Non-pigmented ciliary epithelial cell (primary cell): ENCODE data around the gene IL23A.
A peak's percentile ranks its signal among the peaks of the same experiment; 100 is the strongest.
"Not testable (repeated sequence)": the region's sequence is repeated elsewhere in the genome, so short reads cannot be mapped to it uniquely, and the experiment has no call there.

Experiments used
- DNase-seq: peaks from one replicate; pipeline ENCODE4 v3.0.0-alpha.2; 2010; ENCODE audit warnings: low read depth

The IL23A gene

DNA sequence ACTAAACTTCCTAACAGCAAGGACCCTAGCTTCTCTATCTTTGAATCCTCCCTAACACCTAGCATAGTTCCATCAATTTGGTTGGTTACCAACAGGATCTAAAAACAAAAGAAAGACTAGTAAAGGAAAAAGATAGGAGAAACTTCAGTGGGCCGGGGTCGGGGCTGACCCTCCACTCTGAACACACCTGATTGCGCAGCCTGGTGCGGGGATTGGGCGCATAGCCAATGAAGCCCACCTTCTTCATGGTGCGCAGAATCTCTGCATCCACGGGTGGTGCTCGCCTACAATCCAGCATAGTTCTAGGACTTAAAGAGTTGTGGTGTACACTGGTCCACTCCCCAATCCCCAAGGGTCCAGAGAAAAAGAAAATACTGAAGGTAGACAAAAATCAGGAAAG lies 12.6 kb upstream of the IL23A start:
- no peak for DNase-seq

DNA sequence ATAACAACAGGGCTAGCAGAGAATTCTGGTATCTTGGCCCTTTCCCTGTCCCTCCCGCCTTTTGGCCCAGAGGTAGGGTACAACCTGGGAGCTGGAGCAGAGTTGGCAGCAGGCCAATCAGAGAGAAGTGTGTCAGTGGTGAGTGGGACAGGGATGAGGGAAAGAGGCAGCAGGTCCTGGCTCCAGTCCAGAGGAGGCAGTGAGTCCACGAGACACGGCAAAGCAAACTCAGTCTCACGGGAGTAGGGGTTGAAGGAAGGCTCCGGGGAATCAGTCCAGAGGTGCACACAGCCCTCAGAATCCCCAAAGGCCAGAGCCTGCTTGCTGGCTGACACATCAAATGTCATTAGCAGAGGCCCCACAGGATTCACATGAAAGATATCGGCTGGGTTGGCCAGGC lies 12.2 kb upstream of the IL23A start:
- no peak for DNase-seq

DNA sequence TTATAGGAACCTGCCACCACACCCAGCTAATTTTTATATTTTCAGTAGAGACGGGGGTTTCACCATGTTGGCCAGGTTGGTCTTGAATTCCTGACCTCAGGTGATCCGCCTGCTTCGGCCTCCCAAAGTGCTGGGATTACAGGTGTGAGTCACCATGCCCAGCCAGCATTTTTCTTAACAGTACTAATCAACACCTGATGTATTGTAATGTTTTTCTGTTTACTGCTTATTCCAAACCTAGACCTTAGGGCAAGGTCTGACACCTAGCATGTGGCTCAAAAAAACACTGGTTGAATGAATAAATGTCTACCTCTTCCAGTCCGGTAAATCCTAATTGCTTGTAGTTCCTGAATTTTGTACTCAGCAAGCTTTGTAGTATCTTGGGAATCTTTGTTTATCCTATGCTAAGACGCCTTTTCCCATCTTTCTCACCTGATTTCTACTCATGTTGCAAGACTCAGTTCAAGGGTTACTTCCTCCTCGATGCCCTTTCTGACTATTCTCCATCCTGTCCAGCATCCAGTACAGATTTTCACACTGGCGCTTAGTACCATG lies 7.7 kb upstream of the IL23A start:
- no peak for DNase-seq

GRCh38 chr12:56332512-56333196 lies 6.0 kb upstream of the IL23A start:
- DNase-seq: no peak

DNA sequence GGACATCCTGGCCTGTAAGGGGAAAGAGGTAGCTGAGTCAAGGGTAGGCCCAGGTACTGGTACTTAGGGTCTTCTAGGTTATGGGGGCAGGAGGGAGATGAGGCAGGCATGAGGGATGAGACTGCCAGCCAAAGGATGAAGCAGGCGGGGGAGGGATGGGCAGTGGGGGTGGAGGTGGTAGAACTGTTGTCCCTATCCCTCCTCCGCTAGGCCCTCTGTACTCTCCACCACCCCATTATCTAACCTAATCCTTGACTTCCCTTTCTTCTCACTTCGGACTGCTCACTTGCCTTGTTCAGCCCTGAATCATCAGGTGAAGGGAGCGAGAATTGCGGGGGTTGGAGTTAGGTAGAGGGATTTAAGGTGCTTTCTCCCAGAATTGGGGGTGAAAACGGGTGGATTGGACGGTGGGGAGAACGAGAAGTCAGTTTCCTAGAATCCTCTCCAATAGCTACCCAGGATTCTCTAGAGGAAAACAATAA lies 5.4 kb upstream of the IL23A start:
- no peak for DNase-seq

DNA sequence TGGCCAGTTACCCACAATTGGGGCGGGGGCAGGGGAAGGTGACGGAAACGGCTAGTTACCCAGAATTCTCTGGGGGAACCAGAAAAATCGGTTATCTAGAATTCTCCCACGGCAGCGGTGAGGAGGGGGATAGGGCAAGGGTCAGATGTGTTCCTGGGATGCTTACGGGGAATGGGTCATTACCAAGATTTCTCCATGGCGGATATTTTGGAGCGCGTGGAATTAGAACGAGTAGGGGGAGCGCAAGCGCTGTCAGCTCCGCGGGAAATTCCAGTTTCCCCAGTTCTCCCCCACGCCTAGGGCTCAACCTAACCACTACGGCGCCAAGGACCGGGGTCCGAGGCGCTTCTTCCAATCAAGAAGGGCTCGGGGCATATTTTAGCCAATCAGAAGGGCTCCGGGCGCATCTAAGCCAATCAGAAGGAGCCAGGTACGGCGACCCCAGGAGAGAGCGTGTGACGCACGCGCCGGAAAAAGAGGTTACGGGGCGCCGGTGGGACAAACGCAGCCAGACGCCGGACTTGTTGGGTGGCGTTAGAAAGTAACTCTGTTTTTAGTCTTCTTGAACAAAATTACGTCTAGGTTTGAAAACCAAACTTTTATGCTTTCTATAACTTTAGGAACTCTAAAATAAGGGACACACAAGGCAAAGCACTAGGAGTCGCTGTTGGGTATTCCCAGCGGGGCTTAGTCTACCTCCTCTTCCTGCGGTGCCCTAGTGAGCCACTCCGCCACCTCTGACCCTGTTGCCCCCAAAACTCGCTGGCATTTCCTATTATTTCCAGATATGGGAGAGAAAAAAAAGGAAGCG lies 4.8 kb upstream of the IL23A start, which contains the start of gene PAN2:
TSS of gene PAN2 (minus strand) at position 322 of the 811 bp plus-strand sequence. CDS start 906 bp downstream, outside the sequence.
- DNase-seq: peak; percentile 90

- DNase-seq: no peak
These were observed 4.2 kb upstream of the IL23A start for GRCh38 chr12:56334490-56334793.

DNA sequence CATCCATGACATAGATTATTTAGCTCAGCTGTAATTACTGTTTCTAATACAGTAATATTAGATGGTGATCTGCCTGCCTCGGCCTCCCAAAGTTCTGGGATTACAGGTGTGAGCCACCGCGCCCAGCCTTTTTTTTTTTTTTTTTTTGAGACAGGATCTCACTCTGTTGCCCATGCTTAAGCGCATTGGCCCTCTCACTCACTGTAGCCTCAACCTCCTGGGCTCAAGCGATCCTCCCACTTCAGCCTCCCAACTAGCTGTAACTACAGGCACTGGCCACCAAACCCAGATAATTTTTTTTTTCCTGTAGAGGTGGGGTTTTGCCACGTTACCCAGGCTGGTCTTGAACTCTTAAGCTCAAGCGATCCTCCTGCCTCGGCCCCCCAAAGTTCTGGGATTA lies 3.2 kb upstream of the IL23A start:
- DNase-seq: not testable (repeated sequence)

DNA sequence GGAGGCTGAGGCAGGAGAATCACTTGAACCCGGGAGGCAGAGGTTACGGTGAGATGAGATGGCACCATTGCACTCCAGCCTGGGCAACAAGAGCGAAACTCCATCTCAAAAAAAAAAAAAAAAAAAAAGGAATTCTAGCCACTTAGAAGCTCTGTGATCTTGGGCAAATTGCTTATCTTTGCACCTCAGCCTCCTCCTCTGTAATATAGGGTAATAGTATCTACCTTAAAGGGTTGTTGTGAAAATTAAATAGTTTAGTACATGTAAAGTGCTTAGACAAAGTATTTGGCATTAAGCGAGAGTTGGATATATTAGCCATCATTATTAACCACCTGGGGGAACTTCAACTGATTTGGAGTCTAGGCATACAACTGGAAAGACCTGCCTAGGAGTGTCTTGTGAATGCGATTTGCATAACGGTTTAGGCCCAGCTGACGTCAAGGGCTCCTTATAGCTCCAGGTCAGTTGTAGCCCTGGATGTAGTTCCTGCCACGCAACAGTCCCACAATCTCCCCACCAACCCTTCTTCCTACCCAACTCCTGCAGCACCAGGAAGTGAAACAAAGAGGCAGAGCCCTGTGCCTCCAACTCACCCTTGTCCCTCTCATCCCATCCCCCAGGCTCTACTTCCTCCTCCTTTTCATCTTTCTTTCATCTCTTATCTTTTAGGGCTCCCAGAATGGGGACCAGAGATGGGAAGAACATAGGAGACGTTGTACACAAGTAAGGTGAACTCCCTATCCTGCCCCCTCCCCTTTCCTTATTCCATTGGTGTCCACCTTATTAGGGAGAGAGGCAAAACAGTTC lies 2.1 kb upstream of the IL23A start:
- DNase-seq: no peak

DNA sequence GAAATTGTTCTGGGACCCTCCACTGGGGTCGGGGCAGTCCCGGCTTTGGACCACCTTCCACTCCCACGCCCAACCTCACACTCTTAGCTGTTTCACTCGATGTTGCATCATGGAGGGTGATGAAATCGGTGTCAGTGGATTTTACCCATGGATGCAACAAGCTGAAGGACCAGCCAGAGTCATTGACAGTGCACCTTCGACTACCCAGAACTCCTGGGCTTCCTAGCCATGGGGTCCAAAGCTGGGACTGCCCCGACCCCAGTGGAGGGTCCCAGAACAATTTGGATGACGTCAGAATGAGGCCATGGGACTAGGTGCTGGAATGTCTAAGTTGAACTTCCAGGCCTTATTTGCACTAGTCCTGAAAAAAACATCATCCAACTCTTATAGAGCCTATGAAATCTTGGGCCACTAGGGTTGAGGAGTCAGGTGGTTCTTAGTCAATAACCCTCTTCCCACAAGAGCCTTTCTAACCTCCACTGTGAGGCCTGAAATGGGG lies 882 bp upstream of the IL23A start:
- DNase-seq: no peak

DNA sequence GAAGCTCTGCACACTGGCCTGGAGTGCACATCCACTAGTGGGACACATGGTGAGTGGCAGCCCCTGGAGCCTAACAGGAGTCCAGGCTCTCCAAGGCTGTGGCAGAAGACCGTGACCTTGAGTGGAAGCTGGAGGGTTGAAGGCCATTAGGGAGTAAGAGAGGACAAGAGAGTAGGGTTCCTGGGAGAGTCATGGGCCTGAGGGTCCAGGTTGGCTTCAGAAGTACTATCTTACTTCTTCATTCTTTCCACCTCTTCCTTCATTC lies 406 bp downstream of the IL23A start:
- no peak for DNase-seq

- DNase-seq: no peak
These were observed 2.9 kb downstream of the IL23A start for GRCh38 chr12:56341616-56342015.

GRCh38 chr12:56342290-56342689 lies 3.6 kb downstream of the IL23A start:
- DNase-seq: not testable (repeated sequence)

DNA sequence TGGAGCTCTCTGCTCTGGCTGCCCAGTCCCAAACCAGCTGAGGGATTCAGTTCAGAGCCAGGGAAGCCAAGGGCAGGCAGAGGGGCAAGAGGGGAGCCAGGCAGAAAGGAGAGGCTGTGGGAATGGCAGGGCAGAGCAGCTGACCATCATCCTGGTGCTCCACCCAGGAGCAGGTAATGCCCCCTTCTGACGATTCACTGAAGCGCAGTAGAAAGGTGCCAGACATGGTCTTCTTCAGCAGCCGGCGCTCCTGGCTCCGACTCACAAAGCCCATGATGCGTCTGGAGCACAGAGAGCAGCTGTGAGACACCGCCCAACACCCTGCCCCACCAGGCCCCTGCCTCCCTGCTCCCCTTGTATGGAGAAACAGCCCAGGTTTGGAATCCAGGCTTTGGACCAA lies 8.0 kb downstream of the IL23A start:
- DNase-seq: no peak

DNA sequence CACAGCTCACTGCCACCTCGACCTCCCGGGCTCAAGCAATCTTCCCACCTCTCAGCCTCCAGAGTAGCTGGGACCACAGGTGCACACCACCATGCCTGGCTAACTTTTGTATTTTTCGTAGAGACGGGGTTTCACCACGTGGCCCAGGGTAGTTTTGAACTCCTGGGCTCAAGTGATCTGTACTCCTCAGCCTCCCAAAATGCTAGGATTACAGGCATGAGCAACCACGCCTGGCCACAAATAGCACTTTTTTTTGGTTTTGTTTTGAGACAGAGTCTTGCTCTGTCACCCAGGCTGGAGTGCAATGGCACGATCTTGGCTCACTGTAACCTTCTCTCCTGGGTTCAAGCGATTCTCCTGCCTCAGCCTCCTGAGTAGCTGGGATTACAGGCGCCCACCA lies 8.6 kb downstream of the IL23A start:
- not testable (repeated sequence) for DNase-seq

DNA sequence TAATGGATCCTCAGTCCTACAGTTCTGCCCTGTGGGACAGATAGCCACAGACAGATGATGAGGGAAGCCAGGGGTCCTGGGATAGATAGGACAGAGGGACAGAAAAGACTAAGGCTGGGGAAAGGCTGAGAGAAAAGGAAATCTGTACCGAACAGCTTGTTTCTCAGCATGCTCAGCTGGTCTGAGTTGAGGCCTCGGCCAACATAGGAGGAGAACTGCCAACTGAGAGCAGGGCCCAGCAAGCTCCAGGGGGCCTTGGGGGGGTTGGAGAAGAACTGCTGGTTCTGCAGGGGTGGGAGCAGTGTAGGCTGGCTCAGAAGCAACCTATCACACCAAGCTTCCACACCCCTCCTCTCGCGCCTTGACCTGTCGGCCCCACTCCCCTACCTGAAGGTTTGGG lies 10.1 kb downstream of the IL23A start:
- no peak for DNase-seq

- DNase-seq: no peak
These were observed 12.0 kb downstream of the IL23A start for GRCh38 chr12:56350662-56351061.

DNA sequence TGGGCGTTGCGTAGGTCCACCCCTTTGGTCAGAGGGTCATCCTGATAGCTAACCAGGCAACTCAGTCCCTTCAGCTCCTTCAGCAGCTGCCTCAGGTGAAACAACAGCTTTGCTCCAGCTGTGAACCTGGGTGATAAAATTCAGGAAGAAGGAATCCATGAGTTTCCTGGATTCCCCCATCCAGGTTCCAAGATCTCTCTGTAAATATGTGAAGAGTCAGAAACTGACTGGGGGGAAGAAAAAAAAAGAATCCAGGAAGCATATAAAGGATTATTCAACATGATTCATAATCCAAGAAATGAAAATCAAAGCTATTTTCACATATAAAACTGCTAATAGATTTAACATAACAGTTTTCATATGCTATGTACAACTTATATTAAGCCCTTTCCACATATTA lies 12.6 kb downstream of the IL23A start:
- DNase-seq: no peak

GRCh38 chr12:56358836-56359532 lies 20.3 kb downstream of the IL23A start:
- peak; percentile 61 for DNase-seq

DNA sequence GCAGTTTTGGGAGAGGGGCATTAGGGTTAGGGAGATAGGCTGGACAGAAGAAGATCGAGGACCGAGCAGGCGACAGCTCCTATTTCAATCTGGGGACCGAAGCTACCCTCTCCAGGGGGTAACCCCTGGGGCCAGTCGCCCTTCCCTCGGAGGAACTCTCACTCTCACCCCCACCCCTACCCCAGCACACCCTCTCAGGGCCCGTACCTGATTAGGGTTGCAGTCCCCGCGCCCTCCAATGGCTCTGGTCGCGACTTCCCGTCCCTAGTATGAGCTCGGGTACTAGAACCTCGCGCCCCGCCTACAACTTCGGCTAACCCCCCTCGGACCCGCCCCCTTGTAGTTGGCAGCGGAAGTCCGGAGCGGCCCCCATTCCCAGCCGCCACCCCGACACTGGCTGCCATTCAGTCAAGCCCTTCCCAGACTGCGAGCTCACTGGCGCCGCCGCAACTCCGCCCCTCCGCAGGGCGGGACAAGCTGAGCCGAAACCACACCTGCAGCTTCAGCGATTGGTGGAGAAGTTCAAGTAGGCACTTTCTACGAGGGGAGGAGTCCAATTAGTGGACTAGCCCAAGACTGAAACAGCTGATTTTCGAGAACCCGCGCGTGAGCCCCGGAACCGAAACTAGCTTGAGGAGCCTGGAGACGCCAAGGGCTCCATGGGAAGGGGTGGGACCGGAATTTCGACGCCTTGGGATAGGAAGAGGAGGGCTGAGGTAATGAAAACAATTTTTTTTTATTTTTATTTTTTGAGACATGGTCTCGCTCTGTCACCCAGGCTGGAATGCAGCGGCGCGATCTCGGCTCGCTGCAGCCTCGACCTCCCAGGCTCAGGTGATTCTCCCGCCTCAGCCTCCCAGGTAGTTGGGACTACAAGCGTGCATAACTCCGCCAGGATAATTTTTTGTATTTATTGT lies 21.4 kb downstream of the IL23A start, which contains the start of gene STAT2:
TSS of gene STAT2 (minus strand) at position 257 of the 917 bp plus-strand sequence. CDS start 3,536 bp downstream, outside the sequence.
- DNase-seq: peak; percentile 100
